ENCODE data around the gene NRP2. TPM values are rescaled to one million over a fixed set of nuclear protein-coding genes. Genes with fewer than 3 reads are reported as not detected.

NRP2 gene
- total RNA-seq, 8 experiments from 2014 or later, result 13.8 to 138 (median 53.2) TPM

GRCh38 chr2:205733082-205733481, 50.8 kb downstream of the NRP2 start:
- in situ Hi-C loops (cut with MboI; ENCODE audit: low pct_unique_long_range_greater_than_20kb in 2 of 9, low sequenced_read_pairs in 9 of 9, unreplicated experiment in 9 of 9), result no loop called here
- peaks cover 50 to 55% of the 10 kb centered on the region in 2 donors for H3K4me1 ChIP-seq (replicated peaks in 1 of 2)
- no peak overlapping the region for H3K4me3 ChIP-seq
- H3K27ac ChIP-seq, result peak overlapping the region in 1 of 2 donors; percentile 77
- ATAC-seq (replicated peaks in 6 of 8), result peak in 1 of 8 experiments; percentile 2
- WGBS, 10 experiments, result 100% methylated on average over 3 to 4 of the region's 9 CpGs; no CpG with 5 or more reads in 7 of the 10 experiments

GRCh38 chr2:205733648-205734047, 51.3 kb downstream of the NRP2 start:
- H3K4me1 ChIP-seq (replicated peaks in 1 of 2), result peaks cover 45 to 50% of the 10 kb centered on the region in 2 donors
- peak overlapping the region in 1 of 2 donors; percentile 77 for H3K27ac ChIP-seq
- peak in 5 of 8 experiments; percentile 2 to 62 (median 40) for ATAC-seq (replicated peaks in 6 of 8)
- H3K4me3 ChIP-seq, result no peak overlapping the region
- 40 to 80% (median 60%) methylated on average over 1 to 2 of the region's 14 CpGs; no CpG with 5 or more reads in 7 of the 10 experiments for WGBS, 10 experiments
- in situ Hi-C loops (cut with MboI; ENCODE audit: low pct_unique_long_range_greater_than_20kb in 2 of 9, low sequenced_read_pairs in 9 of 9, unreplicated experiment in 9 of 9), result no loop called here

- WGBS, 10 experiments, result 50 to 100% (median 87%) methylated on average over 1 to 4 of the region's 6 CpGs; no CpG with 5 or more reads in 2 of the 10 experiments
- peaks cover 36 to 41% of the 10 kb centered on the region in 2 donors for H3K4me1 ChIP-seq (replicated peaks in 1 of 2)
- ATAC-seq (replicated peaks in 6 of 8), result peak in 7 of 8 experiments; percentile 3 to 90 (median 88)
- peak overlapping the region in 1 of 2 donors; percentile 13 for H3K27ac ChIP-seq
- no peak overlapping the region for H3K4me3 ChIP-seq
- in situ Hi-C loops (cut with MboI; ENCODE audit: low pct_unique_long_range_greater_than_20kb in 2 of 9, low sequenced_read_pairs in 9 of 9, unreplicated experiment in 9 of 9), result no loop called here
Observed at GRCh38 chr2:205734436-205735037, 52.2 kb downstream of the NRP2 start.

GRCh38 chr2:205738117-205738968, 56.0 kb downstream of the NRP2 start:
- Histone ChIP-seq H3K4me3 (no peak overlapping the region), H3K4me1 (replicated peaks in 1 of 2) (peaks cover 13 to 15% of the 10 kb centered on the region in 2 donors), H3K27ac (no peak overlapping the region)
- whole genome bisulfite sequencing, 10 experiments, result 67 to 98% (median 91%) methylated on average over 2 to 14 of the region's 15 CpGs; no CpG with 5 or more reads in 1 of the 10 experiments
- in situ Hi-C loops (cut with MboI; ENCODE audit: low pct_unique_long_range_greater_than_20kb in 2 of 9, low sequenced_read_pairs in 9 of 9, unreplicated experiment in 9 of 9), result no loop called here
- ATAC-seq (replicated peaks in 6 of 8), result no peak

- WGBS, 10 experiments, result 63 to 100% (median 100%) methylated on average over 1 of the region's 1 CpG; no CpG with 5 or more reads in 5 of the 10 experiments
- H3K4me1 ChIP-seq (replicated peaks in 1 of 2), result peaks cover 1 to 5% of the 10 kb centered on the region in 2 donors
- in situ Hi-C loops (cut with MboI; ENCODE audit: low pct_unique_long_range_greater_than_20kb in 2 of 9, low sequenced_read_pairs in 9 of 9, unreplicated experiment in 9 of 9), result no loop called here
- no peak overlapping the region for H3K4me3 ChIP-seq
- no peak overlapping the region for H3K27ac ChIP-seq
- peak in 2 of 8 experiments; percentile 35 to 61 for ATAC-seq (replicated peaks in 6 of 8)
Observed at GRCh38 chr2:205739620-205740019, 57.3 kb downstream of the NRP2 start.

- WGBS, 10 experiments, result 80 to 100% (median 93%) methylated on average over 1 to 8 of the region's 8 CpGs; no CpG with 5 or more reads in 1 of the 10 experiments
Observed at GRCh38 chr2:205740381-205740780, 58.1 kb downstream of the NRP2 start.

GRCh38 chr2:205741256-205741978, 59.1 kb downstream of the NRP2 start:
- in situ Hi-C loops (cut with MboI; ENCODE audit: low pct_unique_long_range_greater_than_20kb in 2 of 9, low sequenced_read_pairs in 9 of 9, unreplicated experiment in 9 of 9), result no loop called here
- 80 to 100% (median 92%) methylated on average over 1 to 3 of the region's 4 CpGs; no CpG with 5 or more reads in 1 of the 10 experiments for WGBS, 10 experiments
- no peak for ATAC-seq (replicated peaks in 6 of 8)
- Histone ChIP-seq H3K4me1 (replicated peaks in 1 of 2) (no peaks in the 10 kb centered on the region), H3K27ac (no peak overlapping the region), H3K4me3 (no peak overlapping the region)

More at GRCh38 chr2:205740381-205740780, 58.1 kb downstream of the NRP2 start:
- ATAC-seq (replicated peaks in 6 of 8), result no peak
- no peak overlapping the region for H3K4me3 ChIP-seq
- in situ Hi-C loops (cut with MboI; ENCODE audit: low pct_unique_long_range_greater_than_20kb in 2 of 9, low sequenced_read_pairs in 9 of 9, unreplicated experiment in 9 of 9), result no loop called here
- no peaks in the 10 kb centered on the region for H3K4me1 ChIP-seq (replicated peaks in 1 of 2)
- H3K27ac ChIP-seq, result no peak overlapping the region

- Histone ChIP-seq H3K4me3 (no peak overlapping the region), H3K27ac (no peak overlapping the region), H3K4me1 (replicated peaks in 1 of 2) (peaks cover 0 to under 1% of the 10 kb centered on the region in 2 donors)
- 88 to 100% (median 97%) methylated on average over 2 to 7 of the region's 11 CpGs; no CpG with 5 or more reads in 6 of the 10 experiments for WGBS, 10 experiments
- no peak for ATAC-seq (replicated peaks in 6 of 8)
- in situ Hi-C loops (cut with MboI; ENCODE audit: low pct_unique_long_range_greater_than_20kb in 2 of 9, low sequenced_read_pairs in 9 of 9, unreplicated experiment in 9 of 9), result no loop called here
Observed at GRCh38 chr2:205743137-205743536, 60.8 kb downstream of the NRP2 start.

GRCh38 chr2:205744074-205744591, 61.8 kb downstream of the NRP2 start:
- H3K27ac ChIP-seq, result no peak overlapping the region
- no peak overlapping the region for H3K4me3 ChIP-seq
- in situ Hi-C loops (cut with MboI; ENCODE audit: low pct_unique_long_range_greater_than_20kb in 2 of 9, low sequenced_read_pairs in 9 of 9, unreplicated experiment in 9 of 9), result no loop called here
- H3K4me1 ChIP-seq (replicated peaks in 1 of 2), result peaks cover 6 to 7% of the 10 kb centered on the region in 2 donors
- no peak for ATAC-seq (replicated peaks in 6 of 8)
- 61 to 100% (median 93%) methylated on average over 2 to 7 of the region's 7 CpGs; no CpG with 5 or more reads in 1 of the 10 experiments for WGBS, 10 experiments

- ATAC-seq (replicated peaks in 6 of 8), result peak in 1 of 8 experiments; percentile 70
- in situ Hi-C loops (cut with MboI; ENCODE audit: low pct_unique_long_range_greater_than_20kb in 2 of 9, low sequenced_read_pairs in 9 of 9, unreplicated experiment in 9 of 9), result no loop called here
Observed at GRCh38 chr2:205745661-205746419, 63.5 kb downstream of the NRP2 start.

GRCh38 chr2:205746420-205746785, 64.1 kb downstream of the NRP2 start:
- no peak overlapping the region for H3K27ac ChIP-seq
- in situ Hi-C loops (cut with MboI; ENCODE audit: low pct_unique_long_range_greater_than_20kb in 2 of 9, low sequenced_read_pairs in 9 of 9, unreplicated experiment in 9 of 9), result no loop called here
- 79 to 100% (median 100%) methylated on average over 1 to 5 of the region's 7 CpGs; no CpG with 5 or more reads in 5 of the 10 experiments for WGBS, 10 experiments
- peaks cover 6 to 7% of the 10 kb centered on the region in 2 donors for H3K4me1 ChIP-seq (replicated peaks in 1 of 2)
- ATAC-seq (replicated peaks in 6 of 8), result peak in 1 of 8 experiments; percentile 9
- H3K4me3 ChIP-seq, result no peak overlapping the region

More at GRCh38 chr2:205745661-205746419, 63.5 kb downstream of the NRP2 start:
- no peak overlapping the region for H3K4me3 ChIP-seq
- H3K4me1 ChIP-seq (replicated peaks in 1 of 2), result peaks cover 6 to 7% of the 10 kb centered on the region in 2 donors
- H3K27ac ChIP-seq, result no peak overlapping the region
- 0 to 100% (median 98%) methylated on average over 1 to 7 of the region's 14 CpGs; no CpG with 5 or more reads in 3 of the 10 experiments for WGBS, 10 experiments
